Brain microvascular endothelial cell (primary cell): ENCODE measurements around the gene MEIG1.
"Not testable (repeated sequence)": the region's sequence is repeated elsewhere in the genome, so short reads cannot be mapped to it uniquely, and the experiment has no call there.

Experiments used
- DNase-seq: peaks from one replicate; pipeline ENCODE4 v3.0.0-alpha.2; 2020
- H3K27ac ChIP-seq: fragments of 250-450 bp; sonication (Bioruptor Pico); 2 replicates; pipeline ENCODE4 v1.5.1; 2020; ENCODE audit warnings: mild to moderate bottlenecking, moderate library complexity
- H3K27me3 ChIP-seq: fragments of 250-450 bp; sonication (Bioruptor Pico); replicated peaks from 2 replicates; pipeline ENCODE4 v1.5.1; 2020; ENCODE audit warnings: mild to moderate bottlenecking
- H3K36me3 ChIP-seq: fragments of 250-450 bp; sonication (Bioruptor Pico); replicated peaks from 2 replicates; pipeline ENCODE4 v1.5.1; 2020; ENCODE audit warnings: mild to moderate bottlenecking
- H3K4me3 ChIP-seq: 2 replicates; pipeline ENCODE4 v1.5.1; 2011; ENCODE audit warnings: low read depth, mild to moderate bottlenecking, control low read depth, low read length, moderate library complexity
- in situ Hi-C: cut with HindIII; loops from 2 replicates; pipeline ENCODE4 v1.10.0; 2017; ENCODE audit warnings: low sequenced_read_pairs, low pct_ligation_motif_present
- TF ChIP-seq, protein P1 (sequence below): IDR thresholded peaks from 2 replicates; pipeline ENCODE4 v1.5.1; 2011; ENCODE audit warnings: low read depth, mild to moderate bottlenecking, moderate library complexity, low read length, control low read depth, inconsistent platforms; ENCODE audit errors: missing control alignments

MEIG1 gene

DNA sequence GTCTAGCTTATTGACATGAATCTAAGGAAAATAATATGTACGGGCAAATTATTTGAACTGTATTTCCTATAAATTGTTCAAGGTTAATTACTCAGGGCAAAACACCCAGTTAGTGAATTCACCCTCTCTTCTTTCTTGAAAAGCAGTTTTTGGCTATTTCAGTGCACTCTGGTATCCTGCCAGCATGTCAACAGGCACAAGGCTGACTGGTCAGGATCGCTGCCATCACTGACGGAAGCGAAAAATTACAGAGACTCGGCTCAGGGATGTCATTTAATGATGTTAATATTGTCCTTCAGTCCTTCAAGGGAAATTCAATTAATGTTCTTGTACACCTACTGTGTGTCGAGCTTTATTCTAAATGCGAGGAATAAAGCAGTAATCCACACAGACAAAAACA, 56.3 kb downstream of the MEIG1 start:
- in situ Hi-C loops, result no loop called here
- H3K27me3 ChIP-seq, result no peaks in the 10 kb centered on the region
- TF ChIP-seq, protein P1, sequence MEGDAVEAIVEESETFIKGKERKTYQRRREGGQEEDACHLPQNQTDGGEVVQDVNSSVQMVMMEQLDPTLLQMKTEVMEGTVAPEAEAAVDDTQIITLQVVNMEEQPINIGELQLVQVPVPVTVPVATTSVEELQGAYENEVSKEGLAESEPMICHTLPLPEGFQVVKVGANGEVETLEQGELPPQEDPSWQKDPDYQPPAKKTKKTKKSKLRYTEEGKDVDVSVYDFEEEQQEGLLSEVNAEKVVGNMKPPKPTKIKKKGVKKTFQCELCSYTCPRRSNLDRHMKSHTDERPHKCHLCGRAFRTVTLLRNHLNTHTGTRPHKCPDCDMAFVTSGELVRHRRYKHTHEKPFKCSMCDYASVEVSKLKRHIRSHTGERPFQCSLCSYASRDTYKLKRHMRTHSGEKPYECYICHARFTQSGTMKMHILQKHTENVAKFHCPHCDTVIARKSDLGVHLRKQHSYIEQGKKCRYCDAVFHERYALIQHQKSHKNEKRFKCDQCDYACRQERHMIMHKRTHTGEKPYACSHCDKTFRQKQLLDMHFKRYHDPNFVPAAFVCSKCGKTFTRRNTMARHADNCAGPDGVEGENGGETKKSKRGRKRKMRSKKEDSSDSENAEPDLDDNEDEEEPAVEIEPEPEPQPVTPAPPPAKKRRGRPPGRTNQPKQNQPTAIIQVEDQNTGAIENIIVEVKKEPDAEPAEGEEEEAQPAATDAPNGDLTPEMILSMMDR, result no peak

DNA sequence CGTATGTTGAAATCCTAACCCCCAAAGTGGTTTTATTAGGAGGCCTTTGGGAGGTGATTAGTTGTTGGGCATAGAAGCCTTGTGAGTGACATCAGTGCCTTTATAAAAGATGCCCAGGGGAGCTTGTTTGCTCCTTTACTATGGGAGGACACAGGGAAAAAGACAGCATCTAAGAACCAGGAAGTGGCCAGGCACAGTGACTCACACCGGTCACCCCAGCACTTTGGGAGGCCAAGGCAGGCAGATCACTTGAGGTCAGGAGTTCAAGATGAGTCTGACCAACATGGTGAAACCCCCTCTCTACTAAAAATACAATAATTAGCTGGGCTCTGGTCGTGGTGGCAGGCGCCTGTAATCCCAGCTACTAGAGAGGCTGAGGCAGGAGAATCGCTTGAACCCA, 61.8 kb downstream of the MEIG1 start:
- in situ Hi-C loops, H3K27me3 ChIP-seq, H3K4me3 ChIP-seq, H3K27ac ChIP-seq, H3K36me3 ChIP-seq: not testable (repeated sequence)
- peak; percentile 44 for DNase-seq

More for the DNA sequence above, 56.3 kb downstream of the MEIG1 start:
- Histone ChIP-seq H3K4me3 (no peak overlapping the region), H3K36me3 (no peaks in the 10 kb centered on the region), H3K27ac (no peak overlapping the region)
- DNase-seq, result no peak
